IgD-negative memory B cell (primary cell): ENCODE results near the gene NCAPG2. TPM values are rescaled to one million over a fixed set of nuclear protein-coding genes. Genes with fewer than 3 reads are reported as not detected.
"Not testable (repeated sequence)": the region's sequence is repeated elsewhere in the genome, so short reads cannot be mapped to it uniquely, and the experiment has no call there.

Experiments used
- H3K27ac Mint-ChIP-seq, 3 donors: one replicate each; pipeline ENCODE4 v1.8.0; 2020 to 2022; ENCODE audit warnings: mild to moderate bottlenecking in 3 of 3, mixed read lengths in 3 of 3, moderate library complexity in 1 of 3
- H3K27me3 Mint-ChIP-seq: one replicate; pipeline ENCODE4 v1.8.0; 2021; ENCODE audit warnings: mixed read lengths
- H3K36me3 Mint-ChIP-seq: one replicate; pipeline ENCODE4 v1.8.0; 2020; ENCODE audit warnings: mild to moderate bottlenecking, mixed read lengths
- H3K4me1 Mint-ChIP-seq, 3 donors: one replicate each; pipeline ENCODE4 v1.8.0; 2020 to 2022; ENCODE audit warnings: mixed read lengths in 3 of 3, mild to moderate bottlenecking in 1 of 3
- H3K4me3 Mint-ChIP-seq, 4 donors: one replicate each; pipeline ENCODE4 v1.8.0; 2020 to 2022; ENCODE audit warnings: mild to moderate bottlenecking in 4 of 4, mixed read lengths in 4 of 4, moderate library complexity in 3 of 4
- H3K9me3 Mint-ChIP-seq, 3 donors: one replicate each; pipeline ENCODE4 v1.8.0; 2020 to 2021; ENCODE audit warnings: mixed read lengths in 3 of 3, mild to moderate bottlenecking in 1 of 3
- polyA plus RNA-seq: library from polyadenylated mRNA; unstranded; fragments of 300-500 nt; fragmentation: Illumina TruSeq; gene quantifications from one replicate; pipeline ENCODE4 v1.2.3, GENCODE V29; 2021

Gene NCAPG2
- polyA plus RNA-seq, 1 donor from 2014 or later = 2.0 TPM

GRCh38 chr7:158682456-158682855 lies 22.1 kb downstream of the NCAPG2 start:
- Mint-ChIP-seq H3K4me3 (no peak overlapping the region), H3K27me3 (no peaks in the 10 kb centered on the region), H3K27ac (no peak overlapping the region), H3K36me3 (peaks cover 9% of the 10 kb centered on the region), H3K4me1 (no peaks in the 10 kb centered on the region), H3K9me3 (no peaks in the 10 kb centered on the region)

GRCh38 chr7:158680754-158681153 lies 23.9 kb downstream of the NCAPG2 start:
- Mint-ChIP-seq H3K27ac (no peak overlapping the region), H3K27me3 (no peaks in the 10 kb centered on the region)

GRCh38 chr7:158676906-158677305 lies 27.7 kb downstream of the NCAPG2 start:
- H3K27ac Mint-ChIP-seq = peak overlapping the region in 1 of 3 donors; percentile 53
- H3K36me3 Mint-ChIP-seq = peaks cover 18% of the 10 kb centered on the region
- H3K9me3 Mint-ChIP-seq = no peaks in the 10 kb centered on the region

More at GRCh38 chr7:158680754-158681153, 23.9 kb downstream of the NCAPG2 start:
- Mint-ChIP-seq H3K4me3 (no peak overlapping the region), H3K36me3 (peaks cover 15% of the 10 kb centered on the region), H3K9me3 (no peaks in the 10 kb centered on the region), H3K4me1 (no peaks in the 10 kb centered on the region)

GRCh38 chr7:158676171-158676840 lies 28.3 kb downstream of the NCAPG2 start:
- Mint-ChIP-seq H3K36me3 (peaks cover 18% of the 10 kb centered on the region), H3K27ac (no peak overlapping the region), H3K4me1 (no peaks in the 10 kb centered on the region), H3K4me3 (no peak overlapping the region), H3K9me3 (no peaks in the 10 kb centered on the region), H3K27me3 (no peaks in the 10 kb centered on the region)

More at GRCh38 chr7:158676906-158677305, 27.7 kb downstream of the NCAPG2 start:
- Mint-ChIP-seq H3K4me3 (no peak overlapping the region), H3K27me3 (no peaks in the 10 kb centered on the region), H3K4me1 (no peaks in the 10 kb centered on the region)

GRCh38 chr7:158672975-158673374 lies 31.6 kb downstream of the NCAPG2 start:
- H3K27me3 Mint-ChIP-seq = no peaks in the 10 kb centered on the region
- H3K4me1 Mint-ChIP-seq = no peaks in the 10 kb centered on the region
- peaks cover 11% of the 10 kb centered on the region for H3K36me3 Mint-ChIP-seq
- no peak overlapping the region for H3K4me3 Mint-ChIP-seq
- peak overlapping the region in 1 of 3 donors; percentile 63 for H3K27ac Mint-ChIP-seq
- H3K9me3 Mint-ChIP-seq = no peaks in the 10 kb centered on the region

GRCh38 chr7:158668086-158668485 lies 36.5 kb downstream of the NCAPG2 start:
- H3K27me3 Mint-ChIP-seq, H3K27ac Mint-ChIP-seq, H3K9me3 Mint-ChIP-seq, H3K4me3 Mint-ChIP-seq, H3K4me1 Mint-ChIP-seq, H3K36me3 Mint-ChIP-seq: not testable (repeated sequence)

- not testable (repeated sequence) for H3K27me3 Mint-ChIP-seq
These were observed 37.5 kb downstream of the NCAPG2 start for GRCh38 chr7:158666966-158667678.

GRCh38 chr7:158666401-158666800 lies 38.2 kb downstream of the NCAPG2 start:
- Mint-ChIP-seq H3K27me3 (no peaks in the 10 kb centered on the region), H3K36me3 (peaks cover 4% of the 10 kb centered on the region), H3K27ac (no peak overlapping the region), H3K4me3 (no peak overlapping the region), H3K4me1 (no peaks in the 10 kb centered on the region), H3K9me3 (no peaks in the 10 kb centered on the region)

More at GRCh38 chr7:158666966-158667678, 37.5 kb downstream of the NCAPG2 start:
- not testable (repeated sequence) for H3K36me3 Mint-ChIP-seq, H3K9me3 Mint-ChIP-seq, H3K27ac Mint-ChIP-seq, H3K4me1 Mint-ChIP-seq, H3K4me3 Mint-ChIP-seq

- peaks cover 0 to 1% (median 0%) of the 10 kb centered on the region in 3 donors for H3K4me1 Mint-ChIP-seq
- no peak overlapping the region for H3K27ac Mint-ChIP-seq
- peaks cover 4% of the 10 kb centered on the region for H3K36me3 Mint-ChIP-seq
- H3K9me3 Mint-ChIP-seq = no peaks in the 10 kb centered on the region
- no peak overlapping the region for H3K4me3 Mint-ChIP-seq
- no peaks in the 10 kb centered on the region for H3K27me3 Mint-ChIP-seq
These were observed 40.2 kb downstream of the NCAPG2 start for GRCh38 chr7:158664406-158664805.

GRCh38 chr7:158663428-158663741 lies 41.2 kb downstream of the NCAPG2 start:
- H3K27ac Mint-ChIP-seq = no peak overlapping the region
- H3K27me3 Mint-ChIP-seq = no peaks in the 10 kb centered on the region
- peaks cover 0 to 1% (median 0%) of the 10 kb centered on the region in 3 donors for H3K4me1 Mint-ChIP-seq
- H3K4me3 Mint-ChIP-seq = no peak overlapping the region
- no peaks in the 10 kb centered on the region for H3K9me3 Mint-ChIP-seq
- peaks cover 4% of the 10 kb centered on the region for H3K36me3 Mint-ChIP-seq

GRCh38 chr7:158662610-158663427 lies 41.8 kb downstream of the NCAPG2 start:
- Mint-ChIP-seq H3K4me3 (peak overlapping the region in 1 of 4 donors; percentile 31), H3K27me3 (no peaks in the 10 kb centered on the region), H3K36me3 (peaks cover 4% of the 10 kb centered on the region), H3K9me3 (no peaks in the 10 kb centered on the region), H3K27ac (no peak overlapping the region), H3K4me1 (peaks cover 0 to 1% (median 0%) of the 10 kb centered on the region in 3 donors)

GRCh38 chr7:158658475-158658874 lies 46.1 kb downstream of the NCAPG2 start:
- Mint-ChIP-seq H3K36me3 (peaks cover 7% of the 10 kb centered on the region), H3K4me1 (peaks cover 0 to 6% (median 2%) of the 10 kb centered on the region in 3 donors), H3K9me3 (no peaks in the 10 kb centered on the region), H3K27ac (no peak overlapping the region), H3K27me3 (no peaks in the 10 kb centered on the region), H3K4me3 (no peak overlapping the region)

- H3K4me3 Mint-ChIP-seq = peak overlapping the region in 1 of 4 donors; percentile 57
- peaks cover 0 to 6% (median 2%) of the 10 kb centered on the region in 3 donors for H3K4me1 Mint-ChIP-seq
- peaks cover 8% of the 10 kb centered on the region for H3K36me3 Mint-ChIP-seq
- H3K9me3 Mint-ChIP-seq = no peaks in the 10 kb centered on the region
- no peak overlapping the region for H3K27ac Mint-ChIP-seq
- H3K27me3 Mint-ChIP-seq = no peaks in the 10 kb centered on the region
These were observed 47.3 kb downstream of the NCAPG2 start for GRCh38 chr7:158657189-158657746.

GRCh38 chr7:158655931-158656441 lies 48.6 kb downstream of the NCAPG2 start:
- Mint-ChIP-seq H3K4me1 (peaks cover 0 to 6% (median 2%) of the 10 kb centered on the region in 3 donors), H3K4me3 (no peak overlapping the region), H3K27ac (peak overlapping the region in 1 of 3 donors; percentile 47)

GRCh38 chr7:158655507-158655906 lies 49.1 kb downstream of the NCAPG2 start:
- H3K4me1 Mint-ChIP-seq = peaks cover 0 to 5% (median 2%) of the 10 kb centered on the region in 3 donors
- H3K9me3 Mint-ChIP-seq = no peaks in the 10 kb centered on the region
- H3K27ac Mint-ChIP-seq = peak overlapping the region in 1 of 3 donors; percentile 47
- H3K27me3 Mint-ChIP-seq = no peaks in the 10 kb centered on the region
- peaks cover 10% of the 10 kb centered on the region for H3K36me3 Mint-ChIP-seq
- H3K4me3 Mint-ChIP-seq = no peak overlapping the region

More at GRCh38 chr7:158655931-158656441, 48.6 kb downstream of the NCAPG2 start:
- Mint-ChIP-seq H3K9me3 (no peaks in the 10 kb centered on the region), H3K27me3 (no peaks in the 10 kb centered on the region), H3K36me3 (peaks cover 10% of the 10 kb centered on the region)
